OCI-LY7 (cell line): ENCODE data around the gene VPS8. TPM values are rescaled to one million over a fixed set of nuclear protein-coding genes. Genes with fewer than 3 reads are reported as not detected.

Experiments used
- BruUV-seq: library from RNA; stranded (reverse); fragments of 400-500 nt; replicated peaks from 2 replicates; lab custom pipeline; 2021; lab: Mats Ljungman, UMichigan
- CTCF ChIA-PET: fragments of 300-600 bp; sonication (Branson Sonifier 250); formaldehyde crosslinking; loops from one replicate; lab custom pipeline; 2022; ENCODE audit warnings: antibody characterized with exemption; ENCODE audit not compliant: unreplicated experiment; lab: Charles Lee
- POLR2A ChIA-PET: fragments of 300-600 bp; sonication (Branson Sonifier 250); formaldehyde crosslinking; loops from one replicate; lab custom pipeline; 2022; ENCODE audit warnings: antibody characterized with exemption; lab: Charles Lee
- DNase-seq: peaks from one replicate; pipeline ENCODE4 v3.0.0-alpha.2; 2015; ENCODE audit warnings: low spot score
- H2AFZ ChIP-seq: fragments of 200-600 bp; sonication (generic), shearing (Covaris generic); 2 replicates; pipeline ENCODE4 v1.6.1; 2014; ENCODE audit warnings: mild to moderate bottlenecking, antibody characterized with exemption, low read length, moderate library complexity
- H3K27ac ChIP-seq: fragments of 200-600 bp; sonication (generic); 2 replicates; pipeline ENCODE4 v1.5.1; 2014; ENCODE audit warnings: mixed run types, low read depth, mild to moderate bottlenecking, moderate library complexity, low read length, inconsistent platforms; ENCODE audit not compliant: poor library complexity, severe bottlenecking
- H3K36me3 ChIP-seq: fragments of 200-600 bp; sonication (generic); 2 replicates; pipeline ENCODE4 v1.6.1; 2014; ENCODE audit warnings: mild to moderate bottlenecking, antibody characterized with exemption, low read length, moderate library complexity, mixed read lengths; ENCODE audit not compliant: insufficient read depth
- H3K4me1 ChIP-seq: fragments of 200-600 bp; sonication (generic); 2 replicates; pipeline ENCODE4 v1.5.1; 2014; ENCODE audit warnings: mild to moderate bottlenecking, low read length; ENCODE audit not compliant: insufficient read depth, poor library complexity, severe bottlenecking
- H3K4me2 ChIP-seq: fragments of 200-600 bp; sonication (generic); 2 replicates; pipeline ENCODE4 v1.6.1; 2014; ENCODE audit warnings: mild to moderate bottlenecking, low read length
- H3K4me3 ChIP-seq: fragments of 200-600 bp; sonication (generic); 2 replicates; pipeline ENCODE4 v1.5.1; 2014; ENCODE audit warnings: mild to moderate bottlenecking, low read depth, low read length; ENCODE audit not compliant: poor library complexity, severe bottlenecking
- H3K79me2 ChIP-seq: fragments of 200-600 bp; sonication (generic); 2 replicates; pipeline ENCODE4 v1.6.1; 2016; ENCODE audit warnings: low read depth, mild to moderate bottlenecking, low read length, moderate library complexity, mixed read lengths; ENCODE audit not compliant: insufficient read depth
- H3K9me2 ChIP-seq: fragments of 200-600 bp; sonication (generic); 2 replicates; pipeline ENCODE4 v1.6.1; 2016; ENCODE audit warnings: mild to moderate bottlenecking, low read length, mixed read lengths; ENCODE audit not compliant: insufficient read depth
- H3K9me3 ChIP-seq: fragments of 200-600 bp; sonication (generic); 2 replicates; pipeline ENCODE4 v1.6.1; 2014; ENCODE audit warnings: mild to moderate bottlenecking, mixed run types, low read length, mixed read lengths
- H4K20me1 ChIP-seq: fragments of 200-600 bp; sonication (generic); 2 replicates; pipeline ENCODE4 v1.6.1; 2014; ENCODE audit warnings: mild to moderate bottlenecking, antibody characterized with exemption, low read length, moderate library complexity, mixed read lengths; ENCODE audit not compliant: insufficient read depth
- CTCF ChIP-seq: fragments of 200-600 bp; sonication (generic); conservative IDR thresholded peaks from 2 replicates; pipeline ENCODE4 v1.5.1; 2014; ENCODE audit warnings: mild to moderate bottlenecking, antibody characterized with exemption, low read length, moderate library complexity, mixed read lengths
- EZH2phosphoT487 ChIP-seq: fragments of 200-600 bp; sonication (generic); IDR thresholded peaks from 2 replicates; pipeline ENCODE4 v1.6.1; 2018; ENCODE audit warnings: low read depth, borderline replicate concordance, mild to moderate bottlenecking, mixed run types, antibody characterized with exemption, low read length, moderate library complexity, mixed read lengths
- intact Hi-C: fragments of 100-400 bp; cut with micrococcal nuclease; formaldehyde crosslinking; loops from one replicate; pipeline ENCODE4 v1.10.0; 2022; ENCODE audit not compliant: unreplicated experiment
- total RNA-seq, 2 experiments: library from RNA; depleted of rRNA in 1 of 2; stranded (reverse); fragments of >200 nt in 1 of 2; shearing (Covaris generic) in 1 of 2; gene quantifications; 2 replicates each; pipeline ENCODE4 v1.2.3, GENCODE V29; 2014 to 2022

The VPS8 gene
- total RNA-seq, 2 experiments from 2014 or later: 33.5 to 44.9 TPM

- POLR2A ChIA-PET: no interaction called here
- no peak for DNase-seq
- H3K27ac ChIP-seq: no peak overlapping the region
- TF ChIP-seq EZH2phosphoT487 (no peak), CTCF (no peak)
- H3K4me3 ChIP-seq: no peak overlapping the region
- H3K4me1 ChIP-seq: no peaks in the 10 kb centered on the region
- no peaks in the 10 kb centered on the region for H3K9me3 ChIP-seq
- no TSS peak for BruUV-seq
- H3K36me3 ChIP-seq: no peaks in the 10 kb centered on the region
- H3K9me2 ChIP-seq: no peaks in the 10 kb centered on the region
- H2AFZ ChIP-seq: no peak overlapping the region
- H4K20me1 ChIP-seq: no peaks in the 10 kb centered on the region
- CTCF ChIA-PET: interaction anchor here (0.6 kb wide), 1 partner anchor 565 kb away, joined by 4 read pairs; no protein-coding TSS in a partner anchor
- intact Hi-C loops: loop anchor here (10.0 kb wide), 1 partner anchor 201 kb away; no protein-coding TSS in a partner anchor
- H3K4me2 ChIP-seq: no peak overlapping the region
- H3K79me2 ChIP-seq: no peaks in the 10 kb centered on the region
These were observed 264.3 kb downstream of the VPS8 start for GRCh38 chr3:185076219-185076618.

- H3K9me2 ChIP-seq: no peaks in the 10 kb centered on the region
- no peak overlapping the region for H3K4me2 ChIP-seq
- no peak overlapping the region for H3K27ac ChIP-seq
- H3K4me1 ChIP-seq: no peaks in the 10 kb centered on the region
- no TSS peak for BruUV-seq
- TF ChIP-seq CTCF (no peak), EZH2phosphoT487 (no peak)
- POLR2A ChIA-PET: interaction anchor here (0.6 kb wide), 1 partner anchor 49 kb away, joined by 6 read pairs; no protein-coding TSS in a partner anchor
- H3K36me3 ChIP-seq: no peaks in the 10 kb centered on the region
- H3K4me3 ChIP-seq: no peak overlapping the region
- DNase-seq: no peak
- H4K20me1 ChIP-seq: no peaks in the 10 kb centered on the region
- H3K9me3 ChIP-seq: no peaks in the 10 kb centered on the region
- no peaks in the 10 kb centered on the region for H3K79me2 ChIP-seq
- intact Hi-C loops: loop anchor here (10.0 kb wide), 1 partner anchor 205 kb away; no protein-coding TSS in a partner anchor
- H2AFZ ChIP-seq: no peak overlapping the region
- CTCF ChIA-PET: no interaction called here
These were observed 267.7 kb downstream of the VPS8 start for GRCh38 chr3:185079625-185080024.

GRCh38 chr3:185081521-185081920, 269.6 kb downstream of the VPS8 start:
- ChIA-PET POLR2A (no interaction called here), CTCF (no interaction called here)
- Histone ChIP-seq H2AFZ (no peak overlapping the region), H4K20me1 (no peaks in the 10 kb centered on the region), H3K27ac (no peak overlapping the region), H3K4me1 (no peaks in the 10 kb centered on the region), H3K4me3 (no peak overlapping the region), H3K4me2 (no peak overlapping the region), H3K79me2 (no peaks in the 10 kb centered on the region), H3K36me3 (no peaks in the 10 kb centered on the region), H3K9me3 (no peaks in the 10 kb centered on the region), H3K9me2 (no peaks in the 10 kb centered on the region)
- BruUV-seq: no TSS peak
- no peak for TF ChIP-seq CTCF
- no peak for TF ChIP-seq EZH2phosphoT487
- intact Hi-C loops: no loop called here
- DNase-seq: no peak
